ENCODE data around the gene MGAT3. TPM values are rescaled to one million over a fixed set of nuclear protein-coding genes. Genes with fewer than 3 reads are reported as not detected.
A peak's percentile ranks its signal among the peaks of the same experiment; 100 is the strongest.

MGAT3 gene
- total and polyA plus RNA-seq, 5 donors = 7.3 to 11.6 (median 9.2) TPM

- H3K27me3 ChIP-seq (ENCODE audit: control insufficient read depth, insufficient read depth) = no peaks in the 10 kb centered on the region
- intact Hi-C loops (cut with DNase I) = loop anchor here (5.0 to 10.0 kb wide), 4 partner anchors 33 to 208 kb away; partner anchors contain the start of genes RPL3 (in 2 of the 4) and SYNGR1 (in 1 of the 4)
- ATAC-seq = no peak
- H3K4me1 ChIP-seq (ENCODE audit: control insufficient read depth, insufficient read depth, low read length) = peaks cover 8% of the 10 kb centered on the region
- H3K27ac ChIP-seq (ENCODE audit: low read length) = peak overlapping the region; percentile 13
- no peak overlapping the region for H3K4me3 ChIP-seq (ENCODE audit: low read length)
- 67% methylated on average over 10 of the region's 10 CpGs for WGBS
- H3K9me3 ChIP-seq (ENCODE audit: control insufficient read depth, low read length) = no peaks in the 10 kb centered on the region
- DNase-seq = peak in 1 of 3 donors; percentile 57
These were observed 68.2 kb downstream of the MGAT3 start for GRCh38 chr22:39524753-39525657.

GRCh38 chr22:39525658-39525975 is 68.8 kb downstream of the MGAT3 start:
- no peak for DNase-seq
- Histone ChIP-seq H3K4me1 (ENCODE audit: control insufficient read depth, insufficient read depth, low read length) (peaks cover 8% of the 10 kb centered on the region), H3K27ac (ENCODE audit: low read length) (peak overlapping the region; percentile 13), H3K9me3 (ENCODE audit: control insufficient read depth, low read length) (no peaks in the 10 kb centered on the region), H3K4me3 (ENCODE audit: low read length) (no peak overlapping the region), H3K27me3 (ENCODE audit: control insufficient read depth, insufficient read depth) (no peaks in the 10 kb centered on the region)
- intact Hi-C loops (cut with DNase I) = loop anchor here (5.0 to 10.0 kb wide), 4 partner anchors 33 to 208 kb away; partner anchors contain the start of genes RPL3 (in 1 of the 4) and SYNGR1 (in 1 of the 4)
- no peak for ATAC-seq
- 64% methylated on average over 4 of the region's 4 CpGs for WGBS

GRCh38 chr22:39526736-39527171 is 69.9 kb downstream of the MGAT3 start:
- DNase-seq = no peak
- intact Hi-C loops (cut with DNase I) = loop anchor here (5.0 to 10.0 kb wide), 4 partner anchors 34 to 209 kb away; partner anchors contain the start of genes RPL3 (in 1 of the 4) and SYNGR1 (in 1 of the 4)
- Histone ChIP-seq H3K27ac (ENCODE audit: low read length) (no peak overlapping the region), H3K4me1 (ENCODE audit: control insufficient read depth, insufficient read depth, low read length) (peaks cover 11% of the 10 kb centered on the region), H3K9me3 (ENCODE audit: control insufficient read depth, low read length) (no peaks in the 10 kb centered on the region), H3K27me3 (ENCODE audit: control insufficient read depth, insufficient read depth) (no peaks in the 10 kb centered on the region), H3K4me3 (ENCODE audit: low read length) (no peak overlapping the region)
- ATAC-seq = no peak
- WGBS = 68% methylated on average over 4 of the region's 4 CpGs

GRCh38 chr22:39527481-39527961 is 70.7 kb downstream of the MGAT3 start:
- intact Hi-C loops (cut with DNase I) = loop anchor here (5.0 to 10.0 kb wide), 4 partner anchors 35 to 210 kb away; partner anchors contain the start of genes RPL3 (in 1 of the 4) and SYNGR1 (in 1 of the 4)
- WGBS = 63% methylated on average over 6 of the region's 6 CpGs
- H3K27me3 ChIP-seq (ENCODE audit: control insufficient read depth, insufficient read depth) = no peaks in the 10 kb centered on the region
- H3K4me1 ChIP-seq (ENCODE audit: control insufficient read depth, insufficient read depth, low read length) = peaks cover 11% of the 10 kb centered on the region
- H3K9me3 ChIP-seq (ENCODE audit: control insufficient read depth, low read length) = no peaks in the 10 kb centered on the region
- H3K4me3 ChIP-seq (ENCODE audit: low read length) = no peak overlapping the region
- ATAC-seq = no peak
- DNase-seq = no peak
- H3K27ac ChIP-seq (ENCODE audit: low read length) = no peak overlapping the region

- intact Hi-C loops (cut with DNase I) = loop anchor here (5.0 to 10.0 kb wide), 4 partner anchors 36 to 211 kb away; partner anchors contain the start of genes RPL3 (in 1 of the 4) and SYNGR1 (in 1 of the 4)
- DNase-seq (peak in 1 of 3 donors; percentile 54), ATAC-seq (no peak)
- Histone ChIP-seq H3K27me3 (ENCODE audit: control insufficient read depth, insufficient read depth) (no peaks in the 10 kb centered on the region), H3K9me3 (ENCODE audit: control insufficient read depth, low read length) (no peaks in the 10 kb centered on the region), H3K27ac (ENCODE audit: low read length) (no peak overlapping the region), H3K4me1 (ENCODE audit: control insufficient read depth, insufficient read depth, low read length) (peaks cover 11% of the 10 kb centered on the region), H3K4me3 (ENCODE audit: low read length) (no peak overlapping the region)
- 63% methylated on average over 12 of the region's 12 CpGs for WGBS
These were observed 71.4 kb downstream of the MGAT3 start for GRCh38 chr22:39528080-39528661.

GRCh38 chr22:39528681-39529486 is 72.1 kb downstream of the MGAT3 start:
- H3K4me1 ChIP-seq (ENCODE audit: control insufficient read depth, insufficient read depth, low read length) = peaks cover 11% of the 10 kb centered on the region

GRCh38 chr22:39529487-39529851 is 72.7 kb downstream of the MGAT3 start:
- WGBS = 55% methylated on average over 17 of the region's 17 CpGs
- Histone ChIP-seq H3K4me3 (ENCODE audit: low read length) (no peak overlapping the region), H3K27me3 (ENCODE audit: control insufficient read depth, insufficient read depth) (no peaks in the 10 kb centered on the region), H3K9me3 (ENCODE audit: control insufficient read depth, low read length) (no peaks in the 10 kb centered on the region), H3K4me1 (ENCODE audit: control insufficient read depth, insufficient read depth, low read length) (peaks cover 9% of the 10 kb centered on the region), H3K27ac (ENCODE audit: low read length) (no peak overlapping the region)
- ATAC-seq = no peak
- intact Hi-C loops (cut with DNase I) = loop anchor here (5.0 to 10.0 kb wide), 4 partner anchors 37 to 212 kb away; partner anchors contain the start of genes RPL3 (in 1 of the 4) and SYNGR1 (in 1 of the 4)
- no peak for DNase-seq

More at GRCh38 chr22:39528681-39529486, 72.1 kb downstream of the MGAT3 start:
- Histone ChIP-seq H3K27ac (ENCODE audit: low read length) (no peak overlapping the region), H3K27me3 (ENCODE audit: control insufficient read depth, insufficient read depth) (no peaks in the 10 kb centered on the region), H3K9me3 (ENCODE audit: control insufficient read depth, low read length) (no peaks in the 10 kb centered on the region), H3K4me3 (ENCODE audit: low read length) (no peak overlapping the region)
- WGBS = 28% methylated on average over 32 of the region's 32 CpGs
- ATAC-seq (peak; percentile 34 to 41), DNase-seq (peak; percentile 90 to 96 (median 96))
- intact Hi-C loops (cut with DNase I) = loop anchor here (5.0 to 10.0 kb wide), 4 partner anchors 37 to 212 kb away; partner anchors contain the start of genes RPL3 (in 1 of the 4) and SYNGR1 (in 1 of the 4)

- ATAC-seq (no peak), DNase-seq (no peak)
- no peaks in the 10 kb centered on the region for H3K27me3 ChIP-seq (ENCODE audit: control insufficient read depth, insufficient read depth)
- H3K4me1 ChIP-seq (ENCODE audit: control insufficient read depth, insufficient read depth, low read length) = peaks cover 9% of the 10 kb centered on the region
- 78% methylated on average over 6 of the region's 6 CpGs for WGBS
- no peak overlapping the region for H3K27ac ChIP-seq (ENCODE audit: low read length)
- H3K4me3 ChIP-seq (ENCODE audit: low read length) = no peak overlapping the region
- no peaks in the 10 kb centered on the region for H3K9me3 ChIP-seq (ENCODE audit: control insufficient read depth, low read length)
- intact Hi-C loops (cut with DNase I) = loop anchor here in 2 of 4 donors (5.0 to 10.0 kb wide), 4 partner anchors 33 to 817 kb away; partner anchors contain the start of genes ADSL (in 1 of the 2) and TNRC6B (in 1 of the 2)
These were observed 73.3 kb downstream of the MGAT3 start for GRCh38 chr22:39530116-39530515.

- 35% methylated on average over 9 of the region's 9 CpGs for WGBS
- H3K27ac ChIP-seq (ENCODE audit: low read length) = no peak overlapping the region
- ATAC-seq = no peak
- no peak for DNase-seq
- H3K4me1 ChIP-seq (ENCODE audit: control insufficient read depth, insufficient read depth, low read length) = peaks cover 9% of the 10 kb centered on the region
- H3K27me3 ChIP-seq (ENCODE audit: control insufficient read depth, insufficient read depth) = no peaks in the 10 kb centered on the region
- H3K9me3 ChIP-seq (ENCODE audit: control insufficient read depth, low read length) = no peaks in the 10 kb centered on the region
- intact Hi-C loops (cut with DNase I) = loop anchor here in 2 of 4 donors (5.0 to 10.0 kb wide), 4 partner anchors 34 to 816 kb away; partner anchors contain the start of genes ADSL (in 1 of the 2) and TNRC6B (in 1 of the 2)
- H3K4me3 ChIP-seq (ENCODE audit: low read length) = no peak overlapping the region
These were observed 74.0 kb downstream of the MGAT3 start for GRCh38 chr22:39530692-39531331.
